ENCODE data around the gene ASB14. TPM values are rescaled to one million over a fixed set of nuclear protein-coding genes. Genes with fewer than 3 reads are reported as not detected.
"Not testable (repeated sequence)": the region's sequence is repeated elsewhere in the genome, so short reads cannot be mapped to it uniquely, and the experiment has no call there.

Gene ASB14
- total and polyA plus RNA-seq, 3 experiments from 2014 or later = 0.24 TPM; not detected in 2

- Mint-ChIP-seq H3K4me1 (no peaks in the 10 kb centered on the region), H3K27ac (no peak overlapping the region), H3K27me3 (peaks cover 2 to 15% of the 10 kb centered on the region in 2 donors), H3K36me3 (no peaks in the 10 kb centered on the region), H3K9me3 (no peaks in the 10 kb centered on the region), H3K4me3 (no peak overlapping the region)
- H3K27ac ChIP-seq (ENCODE audit: low read depth, low read length) = no peak overlapping the region
- H3K4me3 ChIP-seq (ENCODE audit: low read length) = no peak overlapping the region
- CTCF ChIA-PET = no interaction called here
- no peaks in the 10 kb centered on the region for H3K9me3 ChIP-seq (ENCODE audit: low read length)
- POLR2A ChIA-PET = no interaction called here
- no peak for DNase-seq
- no peaks in the 10 kb centered on the region for H3K4me1 ChIP-seq (ENCODE audit: insufficient read depth, low read length)
- H3K27me3 ChIP-seq (ENCODE audit: insufficient read depth, low read length, poor library complexity, severe bottlenecking) = no peaks in the 10 kb centered on the region
- no peaks in the 10 kb centered on the region for H3K36me3 ChIP-seq (ENCODE audit: insufficient read depth, low read length)
These were observed 17.4 kb upstream of the ASB14 start for GRCh38 chr3:57309769-57310360.

GRCh38 chr3:57303520-57303919 is 11.0 kb upstream of the ASB14 start:
- POLR2A ChIA-PET; H3K36me3 Mint-ChIP-seq; H3K9me3 Mint-ChIP-seq; H3K9me3 ChIP-seq (ENCODE audit: low read length); H3K27ac ChIP-seq (ENCODE audit: low read depth, low read length); H3K4me1 Mint-ChIP-seq; H3K27me3 ChIP-seq (ENCODE audit: insufficient read depth, low read length, poor library complexity, severe bottlenecking); H3K4me3 Mint-ChIP-seq; H3K4me1 ChIP-seq (ENCODE audit: insufficient read depth, low read length); H3K27ac Mint-ChIP-seq; DNase-seq; H3K4me3 ChIP-seq (ENCODE audit: low read length); H3K36me3 ChIP-seq (ENCODE audit: insufficient read depth, low read length); CTCF ChIA-PET: not testable (repeated sequence)
- peaks cover 14 to 39% of the 10 kb centered on the region in 2 donors for H3K27me3 Mint-ChIP-seq

- ChIA-PET CTCF (no interaction called here), POLR2A (no interaction called here)
- Mint-ChIP-seq H3K4me1 (no peaks in the 10 kb centered on the region), H3K27me3 (peaks cover 15 to 46% of the 10 kb centered on the region in 2 donors), H3K27ac (no peak overlapping the region), H3K4me3 (no peak overlapping the region), H3K36me3 (no peaks in the 10 kb centered on the region), H3K9me3 (no peaks in the 10 kb centered on the region)
- Histone ChIP-seq H3K27me3 (ENCODE audit: insufficient read depth, low read length, poor library complexity, severe bottlenecking) (no peaks in the 10 kb centered on the region), H3K36me3 (ENCODE audit: insufficient read depth, low read length) (no peaks in the 10 kb centered on the region), H3K4me1 (ENCODE audit: insufficient read depth, low read length) (no peaks in the 10 kb centered on the region), H3K4me3 (ENCODE audit: low read length) (no peak overlapping the region), H3K27ac (ENCODE audit: low read depth, low read length) (no peak overlapping the region), H3K9me3 (ENCODE audit: low read length) (no peaks in the 10 kb centered on the region)
- DNase-seq = no peak
These were observed 5.6 kb upstream of the ASB14 start for GRCh38 chr3:57298041-57298440.

GRCh38 chr3:57292897-57293526 is 527 bp upstream of the ASB14 start:
- H3K36me3 ChIP-seq (ENCODE audit: insufficient read depth, low read length) = no peaks in the 10 kb centered on the region
- no peaks in the 10 kb centered on the region for H3K9me3 ChIP-seq (ENCODE audit: low read length)
- H3K27ac ChIP-seq (ENCODE audit: low read depth, low read length) = no peak overlapping the region
- POLR2A ChIA-PET = no interaction called here
- H3K4me1 Mint-ChIP-seq = no peaks in the 10 kb centered on the region
- peaks cover 19 to 46% of the 10 kb centered on the region in 2 donors for H3K27me3 Mint-ChIP-seq
- peaks cover 0 to 3% (median 0%) of the 10 kb centered on the region in 5 donors for H3K9me3 Mint-ChIP-seq
- H3K36me3 Mint-ChIP-seq = no peaks in the 10 kb centered on the region
- H3K4me3 ChIP-seq (ENCODE audit: low read length) = no peak overlapping the region
- CTCF ChIA-PET = no interaction called here
- no peaks in the 10 kb centered on the region for H3K27me3 ChIP-seq (ENCODE audit: insufficient read depth, low read length, poor library complexity, severe bottlenecking)
- H3K27ac Mint-ChIP-seq = no peak overlapping the region
- DNase-seq = no peak
- no peaks in the 10 kb centered on the region for H3K4me1 ChIP-seq (ENCODE audit: insufficient read depth, low read length)
- no peak overlapping the region for H3K4me3 Mint-ChIP-seq

GRCh38 chr3:57288403-57288802 is 4.1 kb downstream of the ASB14 start:
- Mint-ChIP-seq H3K9me3 (peaks cover 0 to 3% (median 0%) of the 10 kb centered on the region in 5 donors), H3K4me3 (no peak overlapping the region), H3K36me3 (peaks cover 0 to 5% (median 1%) of the 10 kb centered on the region in 3 donors), H3K27ac (no peak overlapping the region), H3K4me1 (no peaks in the 10 kb centered on the region), H3K27me3 (peaks cover 14 to 17% of the 10 kb centered on the region in 2 donors)
- Histone ChIP-seq H3K27me3 (ENCODE audit: insufficient read depth, low read length, poor library complexity, severe bottlenecking) (no peaks in the 10 kb centered on the region), H3K9me3 (ENCODE audit: low read length) (no peaks in the 10 kb centered on the region), H3K4me3 (ENCODE audit: low read length) (no peak overlapping the region), H3K4me1 (ENCODE audit: insufficient read depth, low read length) (no peaks in the 10 kb centered on the region), H3K27ac (ENCODE audit: low read depth, low read length) (no peak overlapping the region), H3K36me3 (ENCODE audit: insufficient read depth, low read length) (no peaks in the 10 kb centered on the region)
- DNase-seq = no peak
- ChIA-PET POLR2A (no interaction called here), CTCF (no interaction called here)

GRCh38 chr3:57287205-57287604 is 5.3 kb downstream of the ASB14 start:
- Histone ChIP-seq H3K9me3 (ENCODE audit: low read length) (no peaks in the 10 kb centered on the region), H3K4me1 (ENCODE audit: insufficient read depth, low read length) (no peaks in the 10 kb centered on the region), H3K4me3 (ENCODE audit: low read length) (no peak overlapping the region), H3K36me3 (ENCODE audit: insufficient read depth, low read length) (no peaks in the 10 kb centered on the region), H3K27ac (ENCODE audit: low read depth, low read length) (no peak overlapping the region), H3K27me3 (ENCODE audit: insufficient read depth, low read length, poor library complexity, severe bottlenecking) (no peaks in the 10 kb centered on the region)
- CTCF ChIA-PET = no interaction called here
- POLR2A ChIA-PET = no interaction called here
- H3K27me3 Mint-ChIP-seq = peaks cover 12 to 13% of the 10 kb centered on the region in 2 donors
- no peak overlapping the region for H3K4me3 Mint-ChIP-seq
- no peak overlapping the region for H3K27ac Mint-ChIP-seq
- no peak for DNase-seq
- peaks cover 0 to 3% (median 0%) of the 10 kb centered on the region in 5 donors for H3K9me3 Mint-ChIP-seq
- no peaks in the 10 kb centered on the region for H3K4me1 Mint-ChIP-seq
- H3K36me3 Mint-ChIP-seq = peaks cover 0 to 5% (median 1%) of the 10 kb centered on the region in 3 donors

GRCh38 chr3:57283334-57283733 is 9.2 kb downstream of the ASB14 start:
- no peaks in the 10 kb centered on the region for H3K27me3 ChIP-seq (ENCODE audit: insufficient read depth, low read length, poor library complexity, severe bottlenecking)
- Mint-ChIP-seq H3K27ac (no peak overlapping the region), H3K4me1 (no peaks in the 10 kb centered on the region), H3K36me3 (peaks cover 0 to 5% (median 3%) of the 10 kb centered on the region in 3 donors), H3K4me3 (no peak overlapping the region), H3K9me3 (peaks cover 0 to 2% (median 0%) of the 10 kb centered on the region in 5 donors), H3K27me3 (no peaks in the 10 kb centered on the region)
- no peaks in the 10 kb centered on the region for H3K4me1 ChIP-seq (ENCODE audit: insufficient read depth, low read length)
- ChIA-PET CTCF (no interaction called here), POLR2A (no interaction called here)
- no peaks in the 10 kb centered on the region for H3K9me3 ChIP-seq (ENCODE audit: low read length)
- H3K36me3 ChIP-seq (ENCODE audit: insufficient read depth, low read length) = no peaks in the 10 kb centered on the region
- no peak overlapping the region for H3K4me3 ChIP-seq (ENCODE audit: low read length)
- no peak overlapping the region for H3K27ac ChIP-seq (ENCODE audit: low read depth, low read length)
- no peak for DNase-seq

- POLR2A ChIA-PET = no interaction called here
- H3K9me3 Mint-ChIP-seq = peaks cover 0 to 1% (median 0%) of the 10 kb centered on the region in 5 donors
- CTCF ChIA-PET = no interaction called here
- no peak overlapping the region for H3K4me3 Mint-ChIP-seq
- H3K4me3 ChIP-seq (ENCODE audit: low read length) = no peak overlapping the region
- H3K27ac ChIP-seq (ENCODE audit: low read depth, low read length) = no peak overlapping the region
- H3K36me3 ChIP-seq (ENCODE audit: insufficient read depth, low read length) = no peaks in the 10 kb centered on the region
- no peak for DNase-seq
- H3K36me3 Mint-ChIP-seq = peaks cover 0 to 4% (median 0%) of the 10 kb centered on the region in 3 donors
- no peaks in the 10 kb centered on the region for H3K4me1 ChIP-seq (ENCODE audit: insufficient read depth, low read length)
- H3K9me3 ChIP-seq (ENCODE audit: low read length) = no peaks in the 10 kb centered on the region
- no peaks in the 10 kb centered on the region for H3K4me1 Mint-ChIP-seq
- no peaks in the 10 kb centered on the region for H3K27me3 Mint-ChIP-seq
- H3K27ac Mint-ChIP-seq = no peak overlapping the region
- no peaks in the 10 kb centered on the region for H3K27me3 ChIP-seq (ENCODE audit: insufficient read depth, low read length, poor library complexity, severe bottlenecking)
These were observed 10.8 kb downstream of the ASB14 start for GRCh38 chr3:57281715-57282114.
